Panc1 (cell line): Measurements from ENCODE around the gene CSNK1E.

Experiments used
- POLR2AphosphoS5 ChIP-seq: IDR thresholded peaks from 2 replicates; pipeline ENCODE4 v1.6.1; 2012; ENCODE audit warnings: mild to moderate bottlenecking, low read depth, low read length, moderate library complexity
- TF ChIP-seq, protein P1 (sequence below): fragments of 450-650 bp; IDR thresholded peaks from 2 replicates; pipeline ENCODE4 v1.5.1; 2017; ENCODE audit warnings: mild to moderate bottlenecking
- TF ChIP-seq, protein P2 (sequence below), 2 experiments: IDR thresholded peaks; 2 replicates each; pipeline ENCODE4 v1.6.1; 2011 to 2012; ENCODE audit warnings: low read depth in 2 of 2, control low read depth in 1 of 2, low read length in 1 of 2, mild to moderate bottlenecking in 1 of 2, moderate library complexity in 1 of 2; ENCODE audit not compliant: insufficient read depth in 1 of 2

DNA sequence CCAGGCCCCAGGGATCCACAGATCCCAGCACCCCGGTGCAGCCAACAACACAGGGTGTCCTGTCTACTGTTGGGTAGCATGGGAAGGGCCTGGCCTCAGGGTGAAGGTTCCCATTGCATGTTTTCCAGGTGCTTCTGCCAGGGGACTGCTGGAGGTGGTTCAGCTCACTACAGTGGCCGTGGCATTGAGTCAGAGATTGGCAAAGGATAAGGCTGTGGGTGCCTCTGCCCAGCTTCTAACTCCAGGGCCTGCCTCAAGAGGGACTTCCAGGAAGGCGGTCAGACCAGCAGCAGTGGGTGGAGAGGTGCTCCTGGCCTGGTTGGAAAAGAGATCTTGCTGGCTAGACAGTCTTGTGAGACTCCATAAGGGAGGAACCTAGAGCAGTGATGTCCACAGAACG, 20.9 kb downstream of the CSNK1E start:
- TF ChIP-seq, protein P1, sequence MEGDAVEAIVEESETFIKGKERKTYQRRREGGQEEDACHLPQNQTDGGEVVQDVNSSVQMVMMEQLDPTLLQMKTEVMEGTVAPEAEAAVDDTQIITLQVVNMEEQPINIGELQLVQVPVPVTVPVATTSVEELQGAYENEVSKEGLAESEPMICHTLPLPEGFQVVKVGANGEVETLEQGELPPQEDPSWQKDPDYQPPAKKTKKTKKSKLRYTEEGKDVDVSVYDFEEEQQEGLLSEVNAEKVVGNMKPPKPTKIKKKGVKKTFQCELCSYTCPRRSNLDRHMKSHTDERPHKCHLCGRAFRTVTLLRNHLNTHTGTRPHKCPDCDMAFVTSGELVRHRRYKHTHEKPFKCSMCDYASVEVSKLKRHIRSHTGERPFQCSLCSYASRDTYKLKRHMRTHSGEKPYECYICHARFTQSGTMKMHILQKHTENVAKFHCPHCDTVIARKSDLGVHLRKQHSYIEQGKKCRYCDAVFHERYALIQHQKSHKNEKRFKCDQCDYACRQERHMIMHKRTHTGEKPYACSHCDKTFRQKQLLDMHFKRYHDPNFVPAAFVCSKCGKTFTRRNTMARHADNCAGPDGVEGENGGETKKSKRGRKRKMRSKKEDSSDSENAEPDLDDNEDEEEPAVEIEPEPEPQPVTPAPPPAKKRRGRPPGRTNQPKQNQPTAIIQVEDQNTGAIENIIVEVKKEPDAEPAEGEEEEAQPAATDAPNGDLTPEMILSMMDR: no peak
- TF ChIP-seq, protein P2, sequence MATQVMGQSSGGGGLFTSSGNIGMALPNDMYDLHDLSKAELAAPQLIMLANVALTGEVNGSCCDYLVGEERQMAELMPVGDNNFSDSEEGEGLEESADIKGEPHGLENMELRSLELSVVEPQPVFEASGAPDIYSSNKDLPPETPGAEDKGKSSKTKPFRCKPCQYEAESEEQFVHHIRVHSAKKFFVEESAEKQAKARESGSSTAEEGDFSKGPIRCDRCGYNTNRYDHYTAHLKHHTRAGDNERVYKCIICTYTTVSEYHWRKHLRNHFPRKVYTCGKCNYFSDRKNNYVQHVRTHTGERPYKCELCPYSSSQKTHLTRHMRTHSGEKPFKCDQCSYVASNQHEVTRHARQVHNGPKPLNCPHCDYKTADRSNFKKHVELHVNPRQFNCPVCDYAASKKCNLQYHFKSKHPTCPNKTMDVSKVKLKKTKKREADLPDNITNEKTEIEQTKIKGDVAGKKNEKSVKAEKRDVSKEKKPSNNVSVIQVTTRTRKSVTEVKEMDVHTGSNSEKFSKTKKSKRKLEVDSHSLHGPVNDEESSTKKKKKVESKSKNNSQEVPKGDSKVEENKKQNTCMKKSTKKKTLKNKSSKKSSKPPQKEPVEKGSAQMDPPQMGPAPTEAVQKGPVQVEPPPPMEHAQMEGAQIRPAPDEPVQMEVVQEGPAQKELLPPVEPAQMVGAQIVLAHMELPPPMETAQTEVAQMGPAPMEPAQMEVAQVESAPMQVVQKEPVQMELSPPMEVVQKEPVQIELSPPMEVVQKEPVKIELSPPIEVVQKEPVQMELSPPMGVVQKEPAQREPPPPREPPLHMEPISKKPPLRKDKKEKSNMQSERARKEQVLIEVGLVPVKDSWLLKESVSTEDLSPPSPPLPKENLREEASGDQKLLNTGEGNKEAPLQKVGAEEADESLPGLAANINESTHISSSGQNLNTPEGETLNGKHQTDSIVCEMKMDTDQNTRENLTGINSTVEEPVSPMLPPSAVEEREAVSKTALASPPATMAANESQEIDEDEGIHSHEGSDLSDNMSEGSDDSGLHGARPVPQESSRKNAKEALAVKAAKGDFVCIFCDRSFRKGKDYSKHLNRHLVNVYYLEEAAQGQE (IDR thresholded peaks at IDR 0.05; ENCODE audit: insufficient read depth in 1 of 2, low read depth in 2 of 2, low read length in 1 of 2): no peak
- no peak for TF ChIP-seq POLR2AphosphoS5
